GM10847 (cell line): ENCODE results near the gene WDR27.

ENCODE experiments used
- POLR2A ChIP-seq: IDR thresholded peaks from 2 replicates; pipeline ENCODE4 v1.6.1; 2011; ENCODE audit not compliant: insufficient read length; ENCODE audit errors: extremely low read depth

The WDR27 gene

DNA sequence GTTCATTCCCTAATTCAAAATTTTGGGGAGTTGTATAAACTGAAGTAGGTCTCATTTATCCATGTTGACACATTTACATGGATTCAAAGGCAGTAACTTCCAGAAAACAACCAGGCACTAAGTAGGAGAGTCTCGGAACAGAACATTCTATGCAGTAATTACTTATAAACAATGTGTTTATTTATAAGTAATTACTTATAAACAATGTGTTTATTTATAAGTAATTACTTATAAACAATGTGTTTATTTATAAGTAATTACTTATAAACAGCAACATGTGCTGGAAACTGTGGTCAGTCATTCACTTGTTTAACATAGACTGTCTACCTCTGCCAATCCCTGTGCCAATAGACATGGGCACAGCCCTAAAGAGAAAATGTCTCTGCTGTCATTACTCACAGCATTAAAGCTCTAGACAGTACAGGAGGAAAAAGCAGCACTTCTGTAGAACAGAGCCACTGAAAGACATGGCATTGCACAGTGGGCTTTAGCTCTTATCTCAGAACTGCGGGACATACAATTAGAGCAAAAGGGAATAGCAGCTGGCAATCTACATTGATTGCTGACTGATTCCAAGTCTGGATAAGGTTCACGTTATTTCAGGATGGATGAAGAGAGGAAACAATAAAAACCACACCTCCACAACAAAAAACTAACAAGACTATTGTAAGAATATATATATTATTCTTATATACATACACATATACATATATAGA is 188.2 kb downstream of the WDR27 start:
- no peak for TF ChIP-seq POLR2A

DNA sequence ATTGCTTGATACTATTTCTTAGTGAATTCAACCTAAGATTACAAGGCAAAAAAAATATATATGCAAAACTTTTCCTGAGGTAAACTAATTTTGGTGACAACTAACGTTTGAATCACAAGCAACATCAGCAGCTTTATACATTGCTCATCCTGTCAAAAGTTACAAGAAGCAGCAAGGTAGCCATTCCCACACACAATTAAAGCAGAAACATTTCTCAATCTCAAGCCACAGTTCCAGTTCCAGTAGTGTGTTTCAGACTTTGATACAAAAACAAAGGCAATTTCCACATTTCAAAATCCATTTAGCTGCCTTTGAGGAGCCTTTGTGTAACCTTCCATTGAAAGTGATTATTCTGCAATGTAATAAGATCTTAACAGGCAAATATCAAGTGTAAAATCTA is 191.0 kb downstream of the WDR27 start:
- TF ChIP-seq POLR2A, result no peak

- TF ChIP-seq POLR2A, result no peak
Measured at GRCh38 chr6:169508452-169508851, 193.4 kb downstream of the WDR27 start.

- TF ChIP-seq POLR2A, result no peak
Measured at GRCh38 chr6:169503422-169504152, 198.2 kb downstream of the WDR27 start.

GRCh38 chr6:169502445-169502844 is 199.4 kb downstream of the WDR27 start:
- TF ChIP-seq POLR2A, result no peak

GRCh38 chr6:169501777-169502313 is 200.0 kb downstream of the WDR27 start:
- no peak for TF ChIP-seq POLR2A

GRCh38 chr6:169501128-169501527 is 200.7 kb downstream of the WDR27 start:
- TF ChIP-seq POLR2A, result no peak

DNA sequence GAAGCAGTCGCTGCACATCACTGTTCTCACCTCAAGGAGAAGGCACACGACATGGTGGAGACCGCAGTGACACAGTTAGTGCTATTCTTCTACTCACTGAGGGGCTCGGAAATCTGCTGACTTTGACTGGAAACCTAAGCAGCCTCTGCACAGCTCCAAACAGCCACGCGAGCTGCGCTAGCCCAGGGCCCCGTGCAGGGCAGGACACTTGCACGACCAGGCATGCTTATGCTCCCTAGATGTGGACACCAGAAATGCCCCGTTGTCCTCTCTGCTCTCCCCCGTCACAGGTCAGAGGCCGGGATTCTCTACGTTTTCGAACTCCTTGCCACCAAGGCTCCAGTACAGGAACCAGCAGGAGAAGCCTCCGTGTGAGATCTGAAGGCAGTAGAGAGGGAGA is 201.1 kb downstream of the WDR27 start:
- TF ChIP-seq POLR2A, result no peak

- TF ChIP-seq POLR2A, result no peak
Measured at GRCh38 chr6:169499848-169500247, 202.0 kb downstream of the WDR27 start.

- TF ChIP-seq POLR2A, result no peak
Measured at GRCh38 chr6:169498916-169499513, 202.8 kb downstream of the WDR27 start.

DNA sequence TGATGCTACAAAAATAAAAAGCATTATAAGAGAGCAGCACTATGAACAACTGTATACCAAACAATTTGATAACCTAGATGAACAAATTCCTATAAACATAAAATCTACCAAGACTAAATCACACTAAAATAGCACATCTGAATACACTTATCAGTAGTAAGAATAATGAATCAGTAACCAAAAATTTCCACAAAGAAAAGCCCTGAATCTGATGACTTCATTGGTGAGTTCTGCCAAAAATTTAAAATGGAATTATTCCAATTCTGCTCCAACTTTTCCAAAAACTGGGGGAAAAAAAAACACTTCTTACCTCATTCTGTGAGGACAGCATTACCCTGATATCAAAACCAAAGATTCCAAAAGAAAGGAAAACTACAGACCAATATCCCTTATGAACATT is 206.2 kb downstream of the WDR27 start:
- no peak for TF ChIP-seq POLR2A

DNA sequence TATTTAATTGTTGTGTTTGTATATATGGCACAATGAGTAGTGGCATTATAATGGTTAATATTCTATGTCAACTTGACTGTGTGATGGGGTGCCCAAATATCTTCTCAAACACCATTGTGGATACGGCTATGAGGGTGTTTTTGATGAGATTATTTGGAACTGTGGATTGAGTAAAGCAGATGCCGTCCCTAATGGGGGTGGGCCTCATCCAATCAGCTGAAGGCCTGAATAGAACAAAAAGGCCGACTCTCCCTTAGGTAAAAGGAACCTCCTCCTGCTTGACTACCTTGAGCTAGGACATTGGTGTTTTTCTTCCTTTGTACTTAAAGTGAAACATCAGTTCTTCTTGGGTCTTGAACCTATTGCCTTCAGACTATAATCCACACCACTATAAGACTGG is 207.8 kb downstream of the WDR27 start:
- no peak for TF ChIP-seq POLR2A

DNA sequence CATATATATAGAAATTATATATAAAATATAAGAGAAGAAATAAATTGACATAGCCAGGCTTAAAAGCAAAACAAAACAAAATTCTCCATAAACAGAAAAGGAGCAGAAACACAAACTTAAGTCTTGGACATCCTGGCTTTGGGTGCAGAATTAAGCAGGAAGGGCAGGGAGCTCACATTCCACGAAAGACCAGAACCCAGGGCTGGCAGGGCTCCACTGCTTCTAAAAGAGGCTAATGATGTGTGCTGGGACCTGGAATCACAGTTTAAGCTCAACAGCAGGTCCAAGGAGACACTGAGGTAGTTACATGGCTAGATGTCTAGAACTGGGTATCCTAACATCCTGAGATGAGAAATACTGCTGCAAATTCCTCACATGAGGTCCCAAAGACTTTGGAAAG is 210.3 kb downstream of the WDR27 start:
- TF ChIP-seq POLR2A, result no peak

- TF ChIP-seq POLR2A, result no peak
Measured at GRCh38 chr6:169490830-169491229, 211.0 kb downstream of the WDR27 start.

DNA sequence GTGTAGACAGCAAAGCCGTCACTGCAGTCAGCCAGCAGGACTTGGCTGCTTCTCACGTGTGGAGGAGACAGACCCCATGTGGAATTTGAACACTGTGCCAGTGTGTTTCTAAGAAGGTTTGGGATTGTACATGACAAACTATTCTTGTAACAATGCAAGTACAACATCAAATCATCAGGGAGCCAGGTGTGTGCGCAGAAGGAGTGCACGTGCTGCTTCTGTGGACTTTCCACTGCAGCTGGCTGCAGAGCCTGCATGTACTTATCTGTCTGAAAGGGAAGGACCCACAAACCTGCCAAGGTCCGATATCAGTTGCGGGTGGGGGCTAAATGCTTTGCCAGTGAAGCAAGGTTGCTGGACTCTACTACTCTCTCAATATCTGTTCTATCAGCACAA is 211.6 kb downstream of the WDR27 start:
- no peak for TF ChIP-seq POLR2A
